GM12878 (cell line): ENCODE data around the gene DPY30. TPM values are rescaled to one million over a fixed set of nuclear protein-coding genes. Genes with fewer than 3 reads are reported as not detected.

Experiments
- ATAC-seq: fragments of 200-7000 bp; cut with Tn5 transposase; 3 replicates; pipeline ENCODE4 v1.9.1; 2020; ENCODE audit warnings: mild to moderate bottlenecking, moderate library complexity
- BruUV-seq: library from RNA; stranded (reverse); fragments of 400-500 nt; replicated peaks from 2 replicates; lab custom pipeline; 2021; lab: Mats Ljungman, UMichigan
- CTCF ChIA-PET: fragments of 300-600 bp; sonication (Branson Sonifier 250); formaldehyde crosslinking; extraction: SDS; loops from one replicate; lab custom pipeline; 2021; ENCODE audit warnings: inconsistent platforms; lab: Yijun Ruan, JAX
- POLR2A ChIA-PET: fragments of 350-600 bp; formaldehyde crosslinking; extraction: SDS; loops from one replicate; lab custom pipeline; 2021; ENCODE audit warnings: inconsistent platforms; lab: Charles Lee
- RAD21 ChIA-PET: fragments of 300-600 bp; sonication (Branson Sonifier 250); formaldehyde crosslinking; loops from one replicate; lab custom pipeline; 2023; ENCODE audit warnings: antibody characterized with exemption; ENCODE audit not compliant: unreplicated experiment; lab: Charles Lee
- SMC1A ChIA-PET: fragments of 300-600 bp; sonication (Branson Sonifier 250); formaldehyde crosslinking; loops from one replicate; lab custom pipeline; 2023; ENCODE audit not compliant: unreplicated experiment, uncharacterized antibody; lab: Charles Lee
- DNase-seq: peaks from one replicate; pipeline ENCODE4 v3.0.0-alpha.2; 2011; ENCODE audit warnings: low read depth, low spot score
- FAIRE-seq: peaks from 3 replicates; lab custom pipeline; 2011; peaks lifted over from hg19 to GRCh38; lab: Jason Lieb, UNC
- H2AFZ ChIP-seq: 2 replicates; pipeline ENCODE4 v1.6.0; 2011; ENCODE audit warnings: low read depth, low read length, control low read depth; ENCODE audit not compliant: control insufficient read depth
- H3K27ac ChIP-seq: 2 replicates; pipeline ENCODE4 v1.5.1; 2011; ENCODE audit warnings: control low read depth; ENCODE audit not compliant: control insufficient read depth, insufficient read depth
- H3K27me3 ChIP-seq, 2 experiments: replicated peaks in 1 of 2; 2 replicates each; pipeline versions ENCODE4 v1.6.0 to v1.6.1; 2011; ENCODE audit warnings: low read length in 1 of 2; ENCODE audit not compliant: control insufficient read depth in 2 of 2, insufficient read depth in 2 of 2
- H3K36me3 ChIP-seq, 2 experiments: 2 replicates each; pipeline ENCODE4 v1.5.1; 2011; ENCODE audit warnings: low read length in 1 of 2; ENCODE audit not compliant: control insufficient read depth in 2 of 2, insufficient read depth in 2 of 2
- H3K4me1 ChIP-seq: 2 replicates; pipeline ENCODE4 v1.6.1; 2011; ENCODE audit warnings: mild to moderate bottlenecking, low read length, moderate library complexity, mixed read lengths; ENCODE audit not compliant: control insufficient read depth, insufficient read depth
- H3K4me2 ChIP-seq: 2 replicates; pipeline ENCODE4 v1.6.0; 2011; ENCODE audit warnings: control low read depth; ENCODE audit not compliant: control insufficient read depth, insufficient read depth
- H3K4me3 ChIP-seq: fragments of 200-600 bp; sonication (generic); 2 replicates; pipeline ENCODE4 v1.5.1; 2016
- H3K79me2 ChIP-seq: 2 replicates; pipeline ENCODE4 v1.6.0; 2011; ENCODE audit warnings: low read length; ENCODE audit not compliant: control insufficient read depth, insufficient read depth
- H3K9ac ChIP-seq: 2 replicates; pipeline ENCODE4 v1.8.0; 2011; ENCODE audit warnings: low read length, control low read depth, mixed read lengths; ENCODE audit not compliant: control insufficient read depth, insufficient read depth
- H3K9me3 ChIP-seq: replicated peaks from 3 replicates; pipeline ENCODE4 v1.5.1; 2011; ENCODE audit warnings: mild to moderate bottlenecking, low read length; ENCODE audit not compliant: control insufficient read depth, insufficient read depth
- H4K20me1 ChIP-seq: 2 replicates; pipeline ENCODE4 v1.6.0; 2011; ENCODE audit not compliant: control insufficient read depth, insufficient read depth
- ASH2L ChIP-seq: fragments of 300-600, 200-600 bp; sonication (generic); IDR thresholded peaks from 2 replicates; pipeline ENCODE4 v1.6.1; 2017; ENCODE audit warnings: low read depth, mild to moderate bottlenecking, borderline replicate concordance
- E2F4 ChIP-seq: IDR thresholded peaks from 2 replicates; pipeline ENCODE4 v1.6.1; 2012; ENCODE audit warnings: low read depth, low read length, improper control_type of control experiment
- E2F8 ChIP-seq: fragments of 450-650 bp; IDR thresholded peaks from 2 replicates; pipeline ENCODE4 v1.6.1; 2018; ENCODE audit warnings: mild to moderate bottlenecking, low read depth, moderate library complexity; ENCODE audit not compliant: partially characterized antibody
- FOS ChIP-seq: IDR thresholded peaks from 3 replicates; pipeline ENCODE4 v1.6.1; 2011; ENCODE audit warnings: borderline replicate concordance; ENCODE audit not compliant: insufficient read length; ENCODE audit errors: extremely low read depth
- FOXK2 ChIP-seq: fragments of 450-650 bp; IDR thresholded peaks from 2 replicates; pipeline ENCODE4 v1.6.1; 2017; ENCODE audit warnings: mild to moderate bottlenecking, moderate library complexity
- HDAC2 ChIP-seq: fragments of 200-600 bp; sonication (generic); IDR thresholded peaks from 2 replicates; pipeline ENCODE4 v1.6.1; 2017
- MYB ChIP-seq: fragments of 150-350 bp; IDR thresholded peaks from 2 replicates; pipeline ENCODE4 v1.6.1; 2014; ENCODE audit warnings: mild to moderate bottlenecking, low read depth, low read length, borderline replicate concordance
- PAX8 ChIP-seq: fragments of 450-650 bp; IDR thresholded peaks from 2 replicates; pipeline ENCODE4 v1.6.1; 2017; ENCODE audit warnings: mild to moderate bottlenecking, moderate library complexity
- PML ChIP-seq: IDR thresholded peaks from 2 replicates; pipeline ENCODE4 v1.6.1; 2012; ENCODE audit warnings: low read length, inconsistent platforms
- RFX5 ChIP-seq: IDR thresholded peaks from 2 replicates; pipeline ENCODE4 v1.6.1; 2011; ENCODE audit warnings: low read depth, low read length, improper control_type of control experiment
- SREBF2 ChIP-seq: IDR thresholded peaks from 2 replicates; pipeline ENCODE4 v1.6.1; 2012; ENCODE audit warnings: mild to moderate bottlenecking, low read length
- TCF7 ChIP-seq: IDR thresholded peaks from 2 replicates; pipeline ENCODE4 v1.6.1; 2014; ENCODE audit warnings: antibody characterized with exemption, borderline replicate concordance
- ZBED1 ChIP-seq: IDR thresholded peaks from 2 replicates; pipeline ENCODE4 v1.6.1; 2016; ENCODE audit warnings: borderline replicate concordance
- ZNF384 ChIP-seq: IDR thresholded peaks from 2 replicates; pipeline ENCODE4 v1.6.1; 2012; ENCODE audit warnings: low read depth, mild to moderate bottlenecking, low read length, improper control_type of control experiment, borderline replicate concordance
- WGBS: methylation state at CpG from one replicate; pipeline ENCODE4 v1.1.6; 2016; ENCODE audit warnings: low lambda C conversion rate; ENCODE audit not compliant: insufficient replicate concordance, insufficient coverage; ENCODE audit errors: missing lambda C conversion rate; 5-methylcytosine and 5-hydroxymethylcytosine counted together
- in situ Hi-C: fragments of 300-500 bp; cut with MboI; formaldehyde crosslinking; loops from 9 replicates; pipeline ENCODE4 v1.14.3; 2018; ENCODE audit warnings: mixed read lengths
- intact Hi-C: fragments of 100-400 bp; cut with micrococcal nuclease; formaldehyde crosslinking; loops from one replicate; pipeline ENCODE4 v1.14.2; 2022; ENCODE audit not compliant: unreplicated experiment
- polyA plus RNA-seq, 11 experiments: library from polyadenylated mRNA; depleted of rRNA in 4 of 11; unstranded in 6 of 11; stranded (reverse) in 5 of 11; fragments of >200 nt; fragmentation: Nextera tagmentation in 4 of 11; fragmentation: Illumina TruSeq in 1 of 11; extraction: Ambion mirVana in 4 of 11; extraction: Trizol in 1 of 11; gene quantifications; 1 replicate in 1 of 11; 2 replicates in 10 of 11; pipeline versions ENCODE4 v1.2.1 to v1.2.3, GENCODE V29; 2011 to 2016; ENCODE audit warnings: inconsistent platforms in 2 of 11, missing spikeins in 2 of 11, low read depth in 1 of 11
- total RNA-seq, 4 experiments: library from RNA; depleted of rRNA in 3 of 4; stranded (reverse); fragments of >200 nt in 3 of 4; fragmentation: Illumina TruSeq in 1 of 4; extraction: Trizol in 1 of 4; gene quantifications; 2 replicates each; pipeline versions ENCODE4 v1.2.1 to v1.2.3, GENCODE V29; 2013 to 2021
- TF ChIP-seq, protein P1 (sequence below): fragments of 450-650 bp; formaldehyde crosslinking; IDR thresholded peaks from 2 replicates; pipeline ENCODE4 v1.4.0; 2022; ENCODE audit warnings: mild to moderate bottlenecking, moderate library complexity
- TF ChIP-seq, protein P2 (sequence below): fragments of 150-350 bp; IDR thresholded peaks from 2 replicates; pipeline ENCODE4 v1.6.1; 2014; ENCODE audit warnings: mild to moderate bottlenecking, low read depth, low read length
- TF ChIP-seq, protein P3 (sequence below): IDR thresholded peaks from 2 replicates; pipeline ENCODE4 v1.6.1; 2011; ENCODE audit warnings: low read depth, low read length, improper control_type of control experiment, borderline replicate concordance

The DPY30 gene
- total and polyA plus RNA-seq, 10 of the 15 experiments (the other 5 are each of a cell fraction or from before 2014, with no cell fraction given): 45.8 to 307 (median 89.2) TPM

DNA sequence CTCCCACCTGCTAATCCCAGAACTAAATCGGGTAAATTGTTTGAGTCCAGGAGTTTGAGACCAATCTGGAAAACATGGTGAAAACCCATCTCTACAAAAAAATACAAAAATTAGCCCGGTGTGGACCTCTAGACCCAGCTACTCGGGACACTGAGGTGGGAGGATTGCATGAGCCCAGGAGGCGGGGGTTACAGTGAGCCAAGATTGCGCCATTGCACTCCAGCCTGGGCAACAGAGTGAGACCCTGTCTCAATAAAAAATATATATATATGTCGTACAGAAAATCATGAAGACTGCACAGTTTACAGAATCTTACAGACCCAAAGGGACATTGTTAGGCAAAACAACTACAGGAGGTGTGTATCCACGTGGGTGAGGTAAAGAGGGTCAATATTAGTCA is 4.0 kb upstream of the DPY30 start:
- peaks cover 5% of the 10 kb centered on the region for H3K79me2 ChIP-seq
- ChIA-PET CTCF (no interaction called here), RAD21 (no interaction called here), POLR2A (interaction anchor here (1.0 kb wide), 1 partner anchor 21 kb away, joined by 3 read pairs; no protein-coding TSS in a partner anchor), SMC1A (no interaction called here)
- FAIRE-seq: no peak
- no peak overlapping the region for H2AFZ ChIP-seq
- DNase-seq: no peak
- ATAC-seq: no peak
- no peak overlapping the region for H3K4me2 ChIP-seq
- H3K27ac ChIP-seq: no peak overlapping the region
- no TSS peak for BruUV-seq
- WGBS: 52% methylated on average over 7 of the region's 7 CpGs
- no peaks in the 10 kb centered on the region for H3K9me3 ChIP-seq
- in situ Hi-C loops (no loop called here), intact Hi-C loops (no loop called here)
- H3K4me1 ChIP-seq: no peaks in the 10 kb centered on the region
- H4K20me1 ChIP-seq: no peaks in the 10 kb centered on the region
- H3K4me3 ChIP-seq: no peak overlapping the region
- H3K9ac ChIP-seq: no peak overlapping the region
- H3K27me3 ChIP-seq: no peaks in the 10 kb centered on the region
- no peaks in the 10 kb centered on the region for H3K36me3 ChIP-seq
- TF ChIP-seq SREBF2 (no peak), PAX8 (no peak), ASH2L (no peak), RFX5 (no peak), ZBED1 (no peak), HDAC2 (no peak), E2F8 (no peak), FOXK2 (no peak), TCF7 (no peak), PML (no peak), MYB (no peak), FOS (no peak), ZNF384 (no peak), E2F4 (no peak)
- TF ChIP-seq, protein P1, sequence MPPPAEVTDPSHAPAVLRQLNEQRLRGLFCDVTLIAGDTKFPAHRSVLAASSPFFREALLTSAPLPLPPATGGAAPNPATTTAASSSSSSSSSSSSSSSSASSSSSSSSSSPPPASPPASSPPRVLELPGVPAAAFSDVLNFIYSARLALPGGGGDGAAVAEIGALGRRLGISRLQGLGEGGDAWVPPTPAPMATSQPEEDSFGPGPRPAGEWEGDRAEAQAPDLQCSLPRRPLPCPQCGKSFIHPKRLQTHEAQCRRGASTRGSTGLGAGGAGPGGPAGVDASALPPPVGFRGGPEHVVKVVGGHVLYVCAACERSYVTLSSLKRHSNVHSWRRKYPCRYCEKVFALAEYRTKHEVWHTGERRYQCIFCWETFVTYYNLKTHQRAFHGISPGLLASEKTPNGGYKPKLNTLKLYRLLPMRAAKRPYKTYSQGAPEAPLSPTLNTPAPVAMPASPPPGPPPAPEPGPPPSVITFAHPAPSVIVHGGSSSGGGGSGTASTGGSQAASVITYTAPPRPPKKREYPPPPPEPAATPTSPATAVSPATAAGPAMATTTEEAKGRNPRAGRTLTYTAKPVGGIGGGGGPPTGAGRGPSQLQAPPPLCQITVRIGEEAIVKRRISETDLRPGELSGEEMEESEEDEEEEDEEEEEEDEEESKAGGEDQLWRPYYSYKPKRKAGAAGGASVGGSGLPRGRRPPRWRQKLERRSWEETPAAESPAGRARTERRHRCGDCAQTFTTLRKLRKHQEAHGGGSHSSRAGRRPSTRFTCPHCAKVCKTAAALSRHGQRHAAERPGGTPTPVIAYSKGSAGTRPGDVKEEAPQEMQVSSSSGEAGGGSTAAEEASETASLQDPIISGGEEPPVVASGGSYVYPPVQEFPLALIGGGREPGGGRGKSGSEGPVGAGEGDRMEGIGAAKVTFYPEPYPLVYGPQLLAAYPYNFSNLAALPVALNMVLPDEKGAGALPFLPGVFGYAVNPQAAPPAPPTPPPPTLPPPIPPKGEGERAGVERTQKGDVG (CRISPR knock-in tag): no peak
- TF ChIP-seq, protein P2, sequence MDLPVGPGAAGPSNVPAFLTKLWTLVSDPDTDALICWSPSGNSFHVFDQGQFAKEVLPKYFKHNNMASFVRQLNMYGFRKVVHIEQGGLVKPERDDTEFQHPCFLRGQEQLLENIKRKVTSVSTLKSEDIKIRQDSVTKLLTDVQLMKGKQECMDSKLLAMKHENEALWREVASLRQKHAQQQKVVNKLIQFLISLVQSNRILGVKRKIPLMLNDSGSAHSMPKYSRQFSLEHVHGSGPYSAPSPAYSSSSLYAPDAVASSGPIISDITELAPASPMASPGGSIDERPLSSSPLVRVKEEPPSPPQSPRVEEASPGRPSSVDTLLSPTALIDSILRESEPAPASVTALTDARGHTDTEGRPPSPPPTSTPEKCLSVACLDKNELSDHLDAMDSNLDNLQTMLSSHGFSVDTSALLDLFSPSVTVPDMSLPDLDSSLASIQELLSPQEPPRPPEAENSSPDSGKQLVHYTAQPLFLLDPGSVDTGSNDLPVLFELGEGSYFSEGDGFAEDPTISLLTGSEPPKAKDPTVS: no peak
- TF ChIP-seq, protein P3, sequence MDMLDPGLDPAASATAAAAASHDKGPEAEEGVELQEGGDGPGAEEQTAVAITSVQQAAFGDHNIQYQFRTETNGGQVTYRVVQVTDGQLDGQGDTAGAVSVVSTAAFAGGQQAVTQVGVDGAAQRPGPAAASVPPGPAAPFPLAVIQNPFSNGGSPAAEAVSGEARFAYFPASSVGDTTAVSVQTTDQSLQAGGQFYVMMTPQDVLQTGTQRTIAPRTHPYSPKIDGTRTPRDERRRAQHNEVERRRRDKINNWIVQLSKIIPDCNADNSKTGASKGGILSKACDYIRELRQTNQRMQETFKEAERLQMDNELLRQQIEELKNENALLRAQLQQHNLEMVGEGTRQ: no peak
